Skeletal muscle satellite cell (primary cell): ENCODE data around the gene TSPAN14.

Experiments used
- H3K27me3 ChIP-seq: 2 replicates; pipeline ENCODE4 v1.7.0; 2013; ENCODE audit warnings: low read length; ENCODE audit not compliant: control insufficient read depth, insufficient read depth
- H3K36me3 ChIP-seq: 2 replicates; pipeline ENCODE4 v1.7.0; 2013; ENCODE audit warnings: mild to moderate bottlenecking, control low read depth, low read length; ENCODE audit not compliant: insufficient read depth
- H3K4me1 ChIP-seq: 2 replicates; pipeline ENCODE4 v1.7.0; 2013; ENCODE audit warnings: low read length; ENCODE audit not compliant: control insufficient read depth, insufficient read depth
- H3K4me2 ChIP-seq: 2 replicates; pipeline ENCODE4 v1.7.0; 2013; ENCODE audit warnings: mild to moderate bottlenecking, low read length
- H3K4me3 ChIP-seq: 2 replicates; pipeline ENCODE4 v1.7.0; 2013; ENCODE audit warnings: low read length
- H3K9ac ChIP-seq: 2 replicates; pipeline ENCODE4 v1.7.0; 2013; ENCODE audit warnings: mild to moderate bottlenecking, low read depth, low read length, moderate library complexity
- H3K9me3 ChIP-seq: replicated peaks from 2 replicates; pipeline ENCODE4 v1.7.0; 2013; ENCODE audit warnings: mild to moderate bottlenecking, control low read depth, low read length

The TSPAN14 gene

DNA sequence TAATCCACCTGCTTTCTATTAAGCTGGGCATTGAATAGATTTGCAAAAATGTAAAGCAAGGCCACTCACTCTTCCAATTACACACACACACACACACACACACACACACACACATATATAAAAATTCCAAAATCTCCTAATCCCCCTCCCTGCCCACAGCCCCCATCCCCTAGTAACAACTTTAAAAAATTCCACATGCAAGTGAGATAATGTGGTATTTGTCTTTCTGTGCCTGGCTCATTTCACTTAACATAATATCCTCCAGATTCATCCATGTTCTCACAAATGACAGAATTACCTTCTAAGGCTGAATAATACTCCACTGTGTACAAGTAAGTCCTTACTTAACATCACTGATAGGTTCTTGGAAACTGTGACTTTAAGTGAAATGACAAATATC lies 107.8 kb downstream of the TSPAN14 start:
- no peaks in the 10 kb centered on the region for H3K36me3 ChIP-seq
- no peaks in the 10 kb centered on the region for H3K4me1 ChIP-seq
- H3K27me3 ChIP-seq: no peaks in the 10 kb centered on the region
- no peak overlapping the region for H3K4me3 ChIP-seq
- no peak overlapping the region for H3K4me2 ChIP-seq
- no peaks in the 10 kb centered on the region for H3K9me3 ChIP-seq
- H3K9ac ChIP-seq: no peak overlapping the region

DNA sequence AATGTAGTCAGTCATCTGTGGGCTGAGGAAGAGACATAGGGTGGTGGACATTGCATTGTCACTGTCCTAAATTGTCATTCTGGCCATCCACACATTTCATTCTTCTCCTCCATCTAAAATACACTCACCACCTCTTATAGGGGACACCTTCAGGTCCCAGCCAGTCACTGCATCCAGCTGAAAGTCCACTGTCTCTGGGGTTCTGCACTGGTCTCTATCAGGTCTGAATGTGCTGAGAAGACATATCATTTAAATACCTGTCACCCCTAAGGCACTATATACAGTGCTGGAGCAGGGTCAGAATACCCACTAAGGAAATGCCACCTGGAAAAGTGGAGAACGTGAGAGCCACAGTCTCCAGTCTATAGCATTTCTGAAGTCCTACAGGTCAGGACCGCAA lies 113.2 kb downstream of the TSPAN14 start:
- no peaks in the 10 kb centered on the region for H3K9me3 ChIP-seq
- no peak overlapping the region for H3K4me3 ChIP-seq
- H3K4me2 ChIP-seq: no peak overlapping the region
- no peaks in the 10 kb centered on the region for H3K4me1 ChIP-seq
- H3K27me3 ChIP-seq: no peaks in the 10 kb centered on the region
- H3K9ac ChIP-seq: no peak overlapping the region
- no peaks in the 10 kb centered on the region for H3K36me3 ChIP-seq

GRCh38 chr10:80569131-80569895 lies 115.2 kb downstream of the TSPAN14 start:
- Histone ChIP-seq H3K36me3 (no peaks in the 10 kb centered on the region), H3K4me2 (no peak overlapping the region), H3K9ac (no peak overlapping the region), H3K9me3 (no peaks in the 10 kb centered on the region), H3K4me1 (no peaks in the 10 kb centered on the region), H3K4me3 (no peak overlapping the region), H3K27me3 (no peaks in the 10 kb centered on the region)

- H3K4me3 ChIP-seq: no peak overlapping the region
- H3K27me3 ChIP-seq: no peaks in the 10 kb centered on the region
- H3K9ac ChIP-seq: no peak overlapping the region
- H3K4me1 ChIP-seq: no peaks in the 10 kb centered on the region
- no peaks in the 10 kb centered on the region for H3K36me3 ChIP-seq
- no peak overlapping the region for H3K4me2 ChIP-seq
- H3K9me3 ChIP-seq: no peaks in the 10 kb centered on the region
Measured at GRCh38 chr10:80571352-80571751, 117.2 kb downstream of the TSPAN14 start.

DNA sequence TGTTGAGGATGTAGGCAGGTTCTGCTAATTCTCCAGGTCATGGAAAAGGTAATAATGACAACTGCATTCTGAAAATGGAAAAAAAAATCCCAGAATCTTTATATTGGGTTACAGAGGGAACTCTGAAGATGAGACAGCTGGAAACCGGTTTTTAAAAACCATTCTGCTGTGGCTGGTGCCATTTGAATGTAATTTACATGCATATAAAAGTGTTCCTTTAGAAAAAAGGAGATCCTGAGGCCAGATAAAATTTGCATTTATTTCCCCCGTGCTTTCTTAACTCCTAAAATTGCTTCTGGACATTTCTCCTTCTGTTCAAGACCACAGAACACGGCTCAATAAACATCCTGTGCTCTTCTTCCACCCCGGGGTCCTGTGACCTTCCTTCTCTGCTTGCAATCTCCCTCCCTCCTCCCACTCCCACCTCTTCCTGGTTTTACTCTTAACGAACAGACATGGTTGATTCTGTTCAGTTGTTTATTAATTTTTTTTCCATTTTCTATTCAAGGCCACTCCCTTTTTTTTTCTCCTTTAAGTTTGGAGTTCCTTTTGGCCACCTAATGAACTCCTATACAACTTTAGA lies 125.2 kb downstream of the TSPAN14 start:
- H3K36me3 ChIP-seq: no peaks in the 10 kb centered on the region
- H3K9ac ChIP-seq: no peak overlapping the region
- no peaks in the 10 kb centered on the region for H3K9me3 ChIP-seq

GRCh38 chr10:80579849-80580637 lies 125.9 kb downstream of the TSPAN14 start:
- Histone ChIP-seq H3K4me3 (no peak overlapping the region), H3K4me2 (no peak overlapping the region), H3K4me1 (no peaks in the 10 kb centered on the region), H3K9me3 (no peaks in the 10 kb centered on the region), H3K9ac (no peak overlapping the region), H3K36me3 (no peaks in the 10 kb centered on the region), H3K27me3 (no peaks in the 10 kb centered on the region)

More for the DNA sequence above, 125.2 kb downstream of the TSPAN14 start:
- no peaks in the 10 kb centered on the region for H3K4me1 ChIP-seq
- H3K27me3 ChIP-seq: no peaks in the 10 kb centered on the region
- no peak overlapping the region for H3K4me2 ChIP-seq
- H3K4me3 ChIP-seq: no peak overlapping the region

DNA sequence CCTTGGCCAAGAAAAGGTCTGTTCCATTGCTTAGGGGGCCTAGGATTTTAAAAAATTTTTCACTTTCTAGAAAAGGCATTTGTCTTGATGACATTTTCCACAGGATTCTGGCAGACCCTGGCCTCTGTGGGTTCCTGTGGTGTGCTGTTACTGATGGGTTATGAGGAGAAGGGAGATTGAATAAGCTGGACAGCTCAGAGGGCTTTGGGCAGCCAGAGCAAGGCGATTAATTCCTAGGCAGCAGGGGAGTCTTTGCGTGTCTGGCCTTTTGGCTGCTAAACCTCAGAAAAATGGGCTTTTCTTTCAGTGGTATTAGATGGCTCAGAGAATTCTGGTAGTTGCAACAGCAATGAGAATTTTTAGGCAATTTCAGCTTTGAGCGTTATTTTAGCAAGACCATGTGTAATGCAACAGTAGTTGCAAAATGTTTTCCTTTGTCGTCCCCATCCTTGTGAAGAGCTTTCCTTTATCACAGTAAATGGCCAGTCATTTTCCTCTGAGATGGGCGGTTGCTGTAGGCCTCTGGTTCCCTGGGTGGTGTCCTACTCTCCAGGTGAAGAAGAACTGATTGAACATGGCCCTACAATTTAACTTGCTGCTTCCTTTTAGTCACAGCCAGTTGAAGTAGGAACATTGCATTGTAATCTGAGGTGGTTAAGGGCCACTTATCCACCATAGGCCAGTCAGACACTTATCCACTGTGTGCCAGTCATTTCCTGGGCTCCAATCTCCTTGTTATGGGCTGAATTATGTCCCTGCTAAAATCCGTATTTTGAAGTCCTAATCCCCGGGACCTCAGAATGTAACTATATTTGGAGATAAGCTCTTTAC lies 126.7 kb downstream of the TSPAN14 start:
- no peaks in the 10 kb centered on the region for H3K4me1 ChIP-seq
- H3K4me2 ChIP-seq: no peak overlapping the region
- H3K9ac ChIP-seq: no peak overlapping the region
- H3K27me3 ChIP-seq: no peaks in the 10 kb centered on the region
- H3K36me3 ChIP-seq: no peaks in the 10 kb centered on the region
- H3K9me3 ChIP-seq: no peaks in the 10 kb centered on the region
- H3K4me3 ChIP-seq: no peak overlapping the region

DNA sequence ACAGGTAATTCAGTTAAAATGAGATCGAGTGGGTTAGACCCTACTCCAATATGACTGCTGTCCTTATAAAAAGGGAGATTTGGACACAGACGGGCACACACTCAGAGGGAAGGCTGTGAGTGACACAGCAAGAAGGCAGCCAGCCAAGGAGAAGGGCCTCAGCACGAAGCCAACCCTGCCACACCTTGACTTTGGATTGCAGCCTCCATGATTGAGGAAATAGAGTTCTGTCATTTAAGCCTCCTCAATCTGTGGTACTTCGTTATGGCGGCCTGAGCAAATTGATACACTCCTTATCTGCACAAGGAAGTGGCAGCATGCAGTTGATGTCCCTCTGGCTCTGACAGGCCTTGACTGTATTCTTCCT lies 127.3 kb downstream of the TSPAN14 start:
- no peaks in the 10 kb centered on the region for H3K27me3 ChIP-seq
- no peaks in the 10 kb centered on the region for H3K9me3 ChIP-seq
- H3K4me3 ChIP-seq: no peak overlapping the region
- no peak overlapping the region for H3K4me2 ChIP-seq
- H3K4me1 ChIP-seq: no peaks in the 10 kb centered on the region
- H3K9ac ChIP-seq: no peak overlapping the region
- no peaks in the 10 kb centered on the region for H3K36me3 ChIP-seq

GRCh38 chr10:80582286-80582960 lies 128.3 kb downstream of the TSPAN14 start:
- Histone ChIP-seq H3K27me3 (no peaks in the 10 kb centered on the region), H3K9me3 (no peaks in the 10 kb centered on the region), H3K9ac (no peak overlapping the region), H3K4me2 (no peak overlapping the region), H3K36me3 (no peaks in the 10 kb centered on the region), H3K4me3 (no peak overlapping the region), H3K4me1 (no peaks in the 10 kb centered on the region)
